HG03103 (cell line): ENCODE data around the gene USP17L13.
"Not testable (repeated sequence)": the region's sequence is repeated elsewhere in the genome, so short reads cannot be mapped to it uniquely, and the experiment has no call there.

Source experiments
- ATAC-seq: cut with Tn5 transposase; IDR thresholded peaks from one replicate; pipeline ENCODE4 v1.9.1; 2021; ENCODE audit warnings: low read depth; ENCODE audit not compliant: unreplicated experiment

USP17L13 gene, protein sequence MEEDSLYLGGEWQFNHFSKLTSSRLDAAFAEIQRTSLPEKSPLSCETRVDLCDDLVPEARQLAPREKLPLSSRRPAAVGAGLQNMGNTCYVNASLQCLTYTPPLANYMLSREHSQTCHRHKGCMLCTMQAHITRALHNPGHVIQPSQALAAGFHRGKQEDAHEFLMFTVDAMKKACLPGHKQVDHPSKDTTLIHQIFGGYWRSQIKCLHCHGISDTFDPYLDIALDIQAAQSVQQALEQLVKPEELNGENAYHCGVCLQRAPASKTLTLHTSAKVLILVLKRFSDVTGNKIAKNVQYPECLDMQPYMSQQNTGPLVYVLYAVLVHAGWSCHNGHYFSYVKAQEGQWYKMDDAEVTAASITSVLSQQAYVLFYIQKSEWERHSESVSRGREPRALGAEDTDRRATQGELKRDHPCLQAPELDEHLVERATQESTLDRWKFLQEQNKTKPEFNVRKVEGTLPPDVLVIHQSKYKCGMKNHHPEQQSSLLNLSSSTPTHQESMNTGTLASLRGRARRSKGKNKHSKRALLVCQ

DNA sequence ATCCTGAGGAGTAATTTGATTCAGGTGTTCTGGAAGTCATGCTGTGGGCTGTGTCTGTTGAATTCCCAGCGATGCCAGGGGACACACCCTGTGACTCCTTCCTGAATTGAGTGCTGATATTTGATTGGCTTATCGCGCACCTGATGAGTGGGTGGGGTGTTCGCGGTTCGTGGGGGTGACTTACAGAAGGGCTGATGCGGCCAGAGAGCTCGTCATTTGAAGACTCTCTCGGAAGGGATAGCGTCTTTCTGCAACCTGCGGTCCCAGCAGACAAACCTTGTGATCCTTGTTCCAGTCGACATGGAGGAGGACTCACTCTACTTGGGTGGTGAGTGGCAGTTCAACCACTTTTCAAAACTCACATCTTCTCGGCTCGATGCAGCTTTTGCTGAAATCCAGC, at the start of gene USP17L13:
Gene USP17L13 (plus strand): TSS at position 301 of the 400 bp plus-strand sequence. CDS start 0 bp downstream, at position 301.
- ATAC-seq = not testable (repeated sequence)

DNA sequence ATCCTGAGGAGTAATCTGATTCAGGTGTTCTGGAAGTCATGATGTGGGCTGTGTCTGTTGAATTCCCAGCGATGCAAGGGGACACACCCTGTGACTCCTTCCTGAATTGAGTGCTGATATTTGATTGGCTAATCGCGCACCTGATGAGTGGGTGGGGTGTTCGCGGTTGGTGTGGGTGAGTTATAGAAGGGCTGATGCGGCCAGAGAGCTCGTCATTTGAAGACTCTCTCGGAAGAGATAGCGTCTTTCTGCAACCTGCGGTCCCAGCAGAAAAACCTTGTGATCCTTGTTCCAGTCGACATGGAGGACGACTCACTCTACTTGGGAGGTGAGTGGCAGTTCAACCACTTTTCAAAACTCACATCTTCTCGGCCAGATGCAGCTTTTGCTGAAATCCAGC, 14.3 kb upstream of the USP17L13 start, which contains the start of gene USP17L10:
Gene USP17L10 (plus strand): TSS at position 301 of the 400 bp plus-strand sequence. CDS start 0 bp downstream, at position 301.
- not testable (repeated sequence) for ATAC-seq

DNA sequence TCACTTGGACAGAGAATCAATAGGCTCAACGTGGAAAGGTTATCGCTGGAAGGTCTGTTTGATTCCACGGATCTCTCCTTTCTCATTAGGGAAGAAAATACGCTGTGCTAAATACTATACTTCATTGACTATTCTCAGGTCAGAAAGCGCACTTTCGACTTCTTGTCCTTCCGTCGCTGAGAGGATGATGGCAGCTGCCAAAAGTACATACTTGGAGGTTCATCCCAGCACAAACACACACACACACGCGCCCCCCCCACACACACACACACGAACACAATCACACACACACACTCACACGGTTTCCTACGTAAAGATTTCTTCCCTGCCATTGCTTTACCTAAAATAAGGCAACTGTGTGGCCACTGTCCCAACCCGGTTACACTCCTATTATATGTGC, 10.0 kb upstream of the USP17L13 start:
- not testable (repeated sequence) for ATAC-seq

DNA sequence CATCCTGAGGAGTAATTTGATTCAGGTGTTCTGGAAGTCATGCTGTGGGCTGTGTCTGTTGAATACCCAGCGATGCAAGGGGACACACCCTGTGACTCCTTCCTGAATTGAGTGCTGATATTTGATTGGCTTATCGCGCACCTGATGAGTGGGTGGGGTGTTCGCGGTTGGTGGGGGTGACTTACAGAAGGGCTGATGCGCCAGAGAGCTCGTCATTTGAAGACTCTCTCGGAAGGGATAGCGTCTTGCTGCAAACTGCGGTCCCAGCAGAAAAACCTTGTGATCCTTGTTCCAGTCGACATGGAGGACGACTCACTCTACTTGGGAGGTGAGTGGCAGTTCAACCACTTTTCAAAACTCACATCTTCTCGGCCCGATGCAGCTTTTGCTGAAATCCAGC, 9.6 kb upstream of the USP17L13 start, which contains the start of gene USP17L11:
Gene USP17L11 (plus strand): TSS at position 301 of the 400 bp plus-strand sequence. CDS start 0 bp downstream, at position 301.
- not testable (repeated sequence) for ATAC-seq

DNA sequence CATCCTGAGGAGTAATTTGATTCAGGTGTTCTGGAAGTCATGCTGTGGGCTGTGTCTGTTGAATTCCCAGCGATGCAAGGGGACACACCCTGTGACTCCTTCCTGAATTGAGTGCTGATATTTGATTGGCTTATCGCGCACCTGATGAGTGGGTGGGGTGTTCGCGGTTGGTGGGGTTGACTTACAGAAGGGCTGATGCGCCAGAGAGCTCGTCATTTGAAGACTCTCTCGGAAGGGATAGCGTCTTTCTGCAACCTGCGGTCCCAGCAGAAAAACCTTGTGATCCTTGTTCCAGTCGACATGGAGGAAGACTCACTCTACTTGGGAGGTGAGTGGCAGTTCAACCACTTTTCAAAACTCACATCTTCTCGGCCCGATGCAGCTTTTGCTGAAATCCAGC, 4.8 kb upstream of the USP17L13 start, which contains the start of gene USP17L12:
Gene USP17L12 (plus strand): TSS at position 301 of the 400 bp plus-strand sequence. CDS start 0 bp downstream, at position 301.
- not testable (repeated sequence) for ATAC-seq

DNA sequence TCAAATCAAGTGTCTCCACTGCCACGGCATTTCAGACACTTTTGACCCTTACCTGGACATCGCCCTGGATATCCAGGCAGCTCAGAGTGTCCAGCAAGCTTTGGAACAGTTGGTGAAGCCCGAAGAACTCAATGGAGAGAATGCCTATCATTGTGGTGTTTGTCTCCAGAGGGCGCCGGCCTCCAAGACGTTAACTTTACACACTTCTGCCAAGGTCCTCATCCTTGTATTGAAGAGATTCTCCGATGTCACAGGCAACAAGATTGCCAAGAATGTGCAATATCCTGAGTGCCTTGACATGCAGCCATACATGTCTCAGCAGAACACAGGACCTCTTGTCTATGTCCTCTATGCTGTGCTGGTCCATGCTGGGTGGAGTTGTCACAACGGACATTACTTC, 5.6 kb downstream of the USP17L13 start:
- ATAC-seq = not testable (repeated sequence)

DNA sequence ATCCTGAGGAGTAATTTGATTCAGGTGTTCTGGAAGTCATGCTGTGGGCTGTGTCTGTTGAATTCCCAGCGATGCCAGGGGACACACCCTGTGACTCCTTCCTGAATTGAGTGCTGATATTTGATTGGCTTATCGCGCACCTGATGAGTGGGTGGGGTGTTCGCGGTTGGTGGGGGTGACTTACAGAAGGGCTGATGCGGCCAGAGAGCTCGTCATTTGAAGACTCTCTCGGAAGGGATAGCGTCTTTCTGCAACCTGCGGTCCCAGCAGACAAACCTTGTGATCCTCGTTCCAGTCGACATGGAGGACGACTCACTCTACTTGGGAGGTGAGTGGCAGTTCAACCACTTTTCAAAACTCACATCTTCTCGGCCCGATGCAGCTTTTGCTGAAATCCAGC, 9.4 kb downstream of the USP17L13 start, which contains the start of gene USP17L15:
Gene USP17L15 (plus strand): TSS at position 301 of the 400 bp plus-strand sequence. CDS start 0 bp downstream, at position 301.
- not testable (repeated sequence) for ATAC-seq

DNA sequence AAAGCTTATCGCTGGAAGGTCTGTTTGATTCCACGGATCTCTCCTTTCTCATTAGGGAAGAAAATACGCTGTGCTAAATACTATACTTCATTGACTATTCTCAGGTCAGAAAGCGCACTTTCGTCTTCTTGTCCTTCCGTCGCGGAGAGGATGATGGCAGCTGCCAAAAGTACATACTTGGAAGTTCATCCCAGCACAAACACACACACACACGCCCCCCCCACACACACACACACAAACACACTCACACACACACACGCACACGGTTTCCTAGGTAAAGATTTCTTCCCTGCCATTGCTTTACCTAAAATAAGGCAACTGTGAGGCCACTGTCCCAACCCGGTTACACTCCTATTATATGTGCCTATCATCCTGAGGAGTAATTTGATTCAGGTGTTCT, 13.8 kb downstream of the USP17L13 start:
- ATAC-seq = not testable (repeated sequence)

DNA sequence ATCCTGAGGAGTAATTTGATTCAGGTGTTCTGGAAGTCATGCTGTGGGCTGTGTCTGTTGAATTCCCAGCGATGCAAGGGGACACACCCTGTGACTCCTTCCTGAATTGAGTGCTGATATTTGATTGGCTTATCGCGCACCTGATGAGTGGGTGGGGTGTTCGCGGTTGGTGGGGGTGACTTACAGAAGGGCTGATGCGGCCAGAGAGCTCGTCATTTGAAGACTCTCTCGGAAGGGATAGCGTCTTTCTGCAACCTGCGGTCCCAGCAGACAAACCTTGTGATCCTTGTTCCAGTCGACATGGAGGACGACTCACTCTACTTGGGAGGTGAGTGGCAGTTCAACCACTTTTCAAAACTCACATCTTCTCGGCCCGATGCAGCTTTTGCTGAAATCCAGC, 18.9 kb downstream of the USP17L13 start, which contains the start of gene USP17L17:
Gene USP17L17 (plus strand): TSS at position 301 of the 400 bp plus-strand sequence. CDS start 0 bp downstream, at position 301.
- not testable (repeated sequence) for ATAC-seq

DNA sequence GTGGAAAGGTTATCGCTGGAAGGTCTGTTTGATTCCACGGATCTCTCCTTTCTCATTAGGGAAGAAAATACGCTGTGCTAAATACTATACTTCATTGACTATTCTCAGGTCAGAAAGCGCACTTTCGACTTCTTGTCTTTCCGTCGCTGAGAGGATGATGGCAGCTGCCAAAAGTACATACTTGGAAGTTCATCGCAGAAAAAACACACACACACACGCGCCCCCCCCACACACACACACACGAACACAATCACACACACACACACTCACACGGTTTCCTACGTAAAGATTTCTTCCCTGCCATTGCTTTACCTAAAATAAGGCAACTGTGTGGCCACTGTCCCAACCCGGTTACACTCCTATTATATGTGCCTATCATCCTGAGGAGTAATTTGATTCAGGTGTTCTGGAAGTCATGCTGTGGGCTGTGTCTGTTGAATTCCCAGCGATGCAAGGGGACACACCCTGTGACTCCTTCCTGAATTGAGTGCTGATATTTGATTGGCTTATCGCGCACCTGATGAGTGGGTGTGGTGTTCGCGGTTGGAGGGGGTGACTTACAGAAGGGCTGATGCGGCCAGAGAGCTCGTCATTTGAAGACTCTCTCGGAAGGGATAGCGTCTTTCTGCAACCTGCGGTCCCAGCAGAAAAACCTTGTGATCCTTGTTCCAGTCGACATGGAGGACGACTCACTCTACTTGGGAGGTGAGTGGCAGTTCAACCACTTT, 23.4 kb downstream of the USP17L13 start, which contains the start of gene USP17L18:
Gene USP17L18 (plus strand): TSS at position 678 of the 728 bp plus-strand sequence. CDS start 0 bp downstream, at position 678.
- not testable (repeated sequence) for ATAC-seq

DNA sequence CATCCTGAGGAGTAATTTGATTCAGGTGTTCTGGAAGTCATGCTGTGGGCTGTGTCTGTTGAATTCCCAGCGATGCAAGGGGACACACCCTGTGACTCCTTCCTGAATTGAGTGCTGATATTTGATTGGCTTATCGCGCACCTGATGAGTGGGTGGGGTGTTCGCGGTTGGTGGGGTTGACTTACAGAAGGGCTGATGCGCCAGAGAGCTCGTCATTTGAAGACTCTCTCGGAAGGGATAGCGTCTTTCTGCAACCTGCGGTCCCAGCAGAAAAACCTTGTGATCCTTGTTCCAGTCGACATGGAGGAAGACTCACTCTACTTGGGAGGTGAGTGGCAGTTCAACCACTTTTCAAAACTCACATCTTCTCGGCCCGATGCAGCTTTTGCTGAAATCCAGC, 28.4 kb downstream of the USP17L13 start, which contains the start of gene USP17L19:
Gene USP17L19 (plus strand): TSS at position 301 of the 400 bp plus-strand sequence. CDS start 0 bp downstream, at position 301.
- ATAC-seq = not testable (repeated sequence)

DNA sequence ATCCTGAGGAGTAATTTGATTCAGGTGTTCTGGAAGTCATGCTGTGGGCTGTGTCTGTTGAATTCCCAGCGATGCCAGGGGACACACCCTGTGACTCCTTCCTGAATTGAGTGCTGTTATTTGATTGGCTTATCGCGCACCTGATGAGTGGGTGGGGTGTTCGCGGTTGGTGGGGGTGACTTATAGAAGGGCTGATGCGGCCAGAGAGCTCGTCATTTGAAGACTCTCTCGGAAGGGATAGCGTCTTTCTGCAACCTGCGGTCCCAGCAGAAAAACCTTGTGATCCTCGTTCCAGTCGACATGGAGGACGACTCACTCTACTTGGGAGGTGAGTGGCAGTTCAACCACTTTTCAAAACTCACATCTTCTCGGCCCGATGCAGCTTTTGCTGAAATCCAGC, 33.1 kb downstream of the USP17L13 start, which contains the start of gene USP17L20:
Gene USP17L20 (plus strand): TSS at position 301 of the 400 bp plus-strand sequence. CDS start 0 bp downstream, at position 301.
- ATAC-seq = not testable (repeated sequence)

DNA sequence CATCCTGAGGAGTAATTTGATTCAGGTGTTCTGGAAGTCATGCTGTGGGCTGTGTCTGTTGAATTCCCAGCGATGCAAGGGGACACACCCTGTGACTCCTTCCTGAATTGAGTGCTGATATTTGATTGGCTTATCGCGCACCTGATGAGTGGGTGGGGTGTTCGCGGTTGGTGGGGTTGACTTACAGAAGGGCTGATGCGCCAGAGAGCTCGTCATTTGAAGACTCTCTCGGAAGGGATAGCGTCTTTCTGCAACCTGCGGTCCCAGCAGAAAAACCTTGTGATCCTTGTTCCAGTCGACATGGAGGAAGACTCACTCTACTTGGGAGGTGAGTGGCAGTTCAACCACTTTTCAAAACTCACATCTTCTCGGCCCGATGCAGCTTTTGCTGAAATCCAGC, 37.9 kb downstream of the USP17L13 start, which contains the start of gene USP17L21:
Gene USP17L21 (plus strand): TSS at position 301 of the 400 bp plus-strand sequence. CDS start 0 bp downstream, at position 301.
- ATAC-seq = not testable (repeated sequence)

DNA sequence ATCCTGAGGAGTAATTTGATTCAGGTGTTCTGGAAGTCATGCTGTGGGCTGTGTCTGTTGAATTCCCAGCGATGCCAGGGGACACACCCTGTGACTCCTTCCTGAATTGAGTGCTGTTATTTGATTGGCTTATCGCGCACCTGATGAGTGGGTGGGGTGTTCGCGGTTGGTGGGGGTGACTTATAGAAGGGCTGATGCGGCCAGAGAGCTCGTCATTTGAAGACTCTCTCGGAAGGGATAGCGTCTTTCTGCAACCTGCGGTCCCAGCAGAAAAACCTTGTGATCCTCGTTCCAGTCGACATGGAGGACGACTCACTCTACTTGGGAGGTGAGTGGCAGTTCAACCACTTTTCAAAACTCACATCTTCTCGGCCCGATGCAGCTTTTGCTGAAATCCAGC, 42.6 kb downstream of the USP17L13 start, which contains the start of gene USP17L22:
Gene USP17L22 (plus strand): TSS at position 301 of the 400 bp plus-strand sequence. CDS start 0 bp downstream, at position 301.
- not testable (repeated sequence) for ATAC-seq

DNA sequence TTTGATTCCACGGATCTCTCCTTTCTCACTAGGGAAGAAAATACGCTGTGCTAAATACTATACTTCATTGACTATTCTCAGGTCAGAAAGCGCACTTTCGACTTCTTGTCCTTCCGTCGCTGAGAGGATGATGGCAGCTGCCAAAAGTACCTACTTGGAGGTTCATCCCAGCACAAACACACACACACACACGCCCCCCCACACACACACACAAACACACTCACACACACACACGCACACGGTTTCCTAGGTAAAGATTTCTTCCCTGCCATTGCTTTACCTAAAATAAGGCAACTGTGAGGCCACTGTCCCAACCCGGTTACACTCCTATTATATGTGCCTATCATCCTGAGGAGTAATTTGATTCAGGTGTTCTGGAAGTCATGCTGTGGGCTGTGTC, 47.0 kb downstream of the USP17L13 start:
- not testable (repeated sequence) for ATAC-seq
